GM21447 (cell line): Measurements from ENCODE around the gene MYEOV.
A peak's percentile ranks its signal among the peaks of the same experiment; 100 is the strongest.

Experiments
- ATAC-seq: cut with Tn5 transposase; IDR thresholded peaks from one replicate; pipeline ENCODE4 v1.9.1; 2021; ENCODE audit not compliant: unreplicated experiment

Gene MYEOV

DNA sequence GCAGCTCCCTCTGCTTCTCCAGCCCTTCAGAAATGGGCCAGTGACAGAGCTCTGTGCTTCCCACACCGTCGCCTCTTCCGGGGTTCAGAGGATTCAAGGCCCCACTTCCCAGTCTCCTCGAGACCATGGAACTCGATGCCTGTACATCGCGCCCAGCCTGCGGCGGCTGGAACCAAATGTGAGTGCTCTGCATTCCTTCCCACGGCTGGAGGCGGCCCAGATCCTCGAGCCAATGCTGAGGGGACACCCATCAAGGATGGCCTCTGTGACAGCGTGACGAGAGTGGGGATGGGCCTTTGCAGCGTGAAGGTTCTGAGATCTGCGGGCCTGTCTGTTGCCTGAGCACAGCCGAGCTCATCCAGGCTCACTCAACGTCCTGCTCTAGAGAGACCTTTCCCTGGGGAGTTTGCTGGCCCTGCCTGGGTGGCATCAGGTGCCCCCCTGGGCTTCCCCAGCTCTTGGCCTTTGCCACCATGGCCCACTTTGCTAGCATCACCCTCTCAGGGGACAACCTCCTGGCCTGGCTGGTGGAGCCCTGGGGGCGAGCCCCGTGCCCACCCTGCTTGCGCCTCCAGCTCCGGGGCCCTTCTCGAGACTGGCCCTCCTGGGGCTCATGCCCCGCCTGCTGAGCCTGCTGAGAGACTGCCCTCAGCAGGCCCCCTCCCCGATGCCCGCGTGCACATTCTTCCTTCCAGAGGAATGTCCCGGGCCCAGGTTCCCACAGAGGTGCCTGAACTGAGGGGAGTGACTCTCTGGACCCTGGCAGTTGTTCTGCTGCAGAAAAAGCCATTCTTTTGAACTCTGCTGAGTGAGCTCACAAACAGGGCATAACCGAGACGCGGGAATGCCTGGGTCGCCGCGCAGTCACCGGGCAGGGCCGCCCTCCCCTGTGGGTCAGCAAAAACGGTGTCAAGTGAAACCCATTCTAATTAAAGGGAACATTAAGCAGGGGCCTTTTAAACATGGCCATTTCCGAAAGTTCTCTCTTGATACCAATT, 7.3 kb upstream of the MYEOV start:
- ATAC-seq: no peak

- ATAC-seq: no peak
Measured at GRCh38 chr11:69287968-69288882, 5.7 kb upstream of the MYEOV start.

- no peak for ATAC-seq
Measured at GRCh38 chr11:69288883-69289242, 5.1 kb upstream of the MYEOV start.

- no peak for ATAC-seq
Measured at GRCh38 chr11:69290806-69291205, 3.1 kb upstream of the MYEOV start.

DNA sequence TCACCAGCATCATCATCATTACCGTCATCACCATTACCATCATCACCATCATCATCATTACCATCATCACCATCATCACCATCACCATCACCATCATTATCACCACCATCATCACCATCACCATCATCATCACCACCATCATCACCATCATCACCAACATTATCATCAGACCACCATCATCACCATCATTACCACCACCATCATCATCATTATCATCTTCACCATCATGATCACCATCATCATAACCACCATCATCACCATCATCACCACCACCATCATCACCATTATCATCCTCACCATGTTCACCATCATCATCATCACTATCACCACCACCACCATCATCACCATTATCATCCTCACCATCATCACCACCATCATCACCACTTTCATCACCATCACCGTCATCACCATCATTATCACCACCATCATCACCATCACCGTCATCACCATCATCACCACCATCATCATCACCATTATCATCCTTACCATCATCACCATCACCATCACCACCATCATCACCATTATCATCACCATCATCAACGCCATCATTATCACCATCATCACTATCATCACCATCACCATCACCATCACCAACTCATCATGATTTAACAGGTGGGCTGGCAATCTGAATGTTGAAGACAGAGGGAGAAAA, 2.4 kb upstream of the MYEOV start:
- no peak for ATAC-seq

- ATAC-seq: no peak
Measured at GRCh38 chr11:69292221-69292648, 1.7 kb upstream of the MYEOV start.

GRCh38 chr11:69293087-69293486, 868 bp upstream of the MYEOV start:
- ATAC-seq: no peak

- no peak for ATAC-seq
Measured at GRCh38 chr11:69294571-69295078, 670 bp downstream of the MYEOV start.

DNA sequence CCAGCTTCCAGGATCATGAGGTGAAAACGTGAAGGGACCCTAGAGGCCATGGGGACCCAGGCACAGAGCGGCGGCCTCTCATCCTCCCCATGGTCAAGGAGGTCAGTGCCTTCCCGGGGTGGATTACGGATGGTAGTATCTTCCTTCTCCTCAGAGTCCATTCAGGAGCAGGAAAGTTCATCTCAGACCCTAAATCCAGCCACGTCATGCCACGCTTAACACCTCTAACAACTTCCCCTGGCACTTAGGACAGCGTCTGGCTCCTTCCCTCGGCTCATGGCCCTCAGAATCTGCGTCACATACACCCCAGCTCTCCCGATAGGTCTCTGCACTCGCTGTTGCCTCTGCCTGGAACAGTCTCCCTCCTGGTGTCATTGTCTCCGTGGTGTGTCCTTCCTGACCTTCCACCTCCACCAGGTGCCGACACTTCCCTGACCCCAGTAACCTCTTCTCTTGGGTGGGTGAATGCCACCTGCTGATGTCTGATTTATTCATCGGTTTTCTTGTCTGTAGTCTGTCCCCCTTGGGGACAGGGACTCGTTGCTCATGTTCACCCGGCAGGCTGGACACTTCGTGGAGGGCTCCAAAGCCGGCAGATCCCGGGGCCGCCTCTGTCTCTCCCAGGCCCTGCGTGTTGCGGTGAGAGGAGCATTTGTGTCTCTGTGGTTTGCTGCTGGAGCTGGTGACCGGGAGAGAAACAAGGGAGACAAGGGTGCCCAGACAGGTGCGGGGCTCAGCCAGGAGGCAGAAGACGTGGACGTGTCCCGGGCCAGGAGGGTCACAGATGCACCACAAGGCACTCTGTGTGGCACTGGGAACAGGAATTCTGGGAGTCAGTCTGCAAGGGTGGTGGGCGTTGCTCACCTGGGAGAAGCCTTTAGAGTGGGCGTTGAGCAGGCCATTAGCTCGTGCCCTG, 1.4 kb downstream of the MYEOV start:
- no peak for ATAC-seq

DNA sequence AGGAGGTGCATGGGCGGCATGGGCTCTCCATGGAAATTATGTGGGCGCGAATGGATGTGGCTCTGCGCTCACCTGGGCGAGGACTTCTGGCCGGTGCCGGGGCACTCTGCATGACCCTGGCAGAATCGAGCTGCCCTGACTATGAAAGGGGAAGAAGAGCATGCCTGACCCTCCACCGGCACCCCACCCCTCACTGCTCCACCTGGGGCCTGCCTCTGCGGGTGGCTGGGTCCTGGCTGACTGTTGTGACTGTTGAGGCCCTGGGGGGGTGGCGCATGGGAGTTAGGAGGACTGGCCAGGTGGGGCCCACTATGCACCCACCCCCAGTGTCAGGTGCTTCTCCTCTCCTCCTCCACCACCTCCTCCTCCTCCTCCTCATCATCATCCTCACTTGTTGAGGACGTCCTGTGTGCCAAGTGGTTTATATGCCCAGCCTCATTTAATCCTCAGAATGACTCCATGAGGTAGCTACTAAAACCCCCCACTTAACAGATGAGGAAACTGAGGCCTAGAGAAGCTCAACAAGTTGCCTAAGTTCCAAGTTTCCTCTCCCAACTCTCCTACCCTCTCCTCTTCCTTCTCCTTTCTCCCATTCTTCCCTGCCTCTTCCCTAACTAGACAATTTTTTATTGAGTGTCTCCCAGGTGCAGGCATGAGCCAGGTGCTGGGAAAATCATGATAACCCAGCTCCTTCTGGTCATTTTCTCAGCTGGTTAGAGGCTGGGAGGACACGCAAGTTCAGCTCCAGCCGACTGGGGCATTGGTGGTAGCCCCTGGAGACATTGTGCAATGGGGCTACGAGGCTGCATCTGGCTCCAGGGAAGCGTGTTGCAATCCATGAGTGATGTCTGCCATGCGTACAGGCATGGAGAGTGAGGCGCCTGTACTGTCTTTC, 2.3 kb downstream of the MYEOV start:
- ATAC-seq: no peak

- peak; percentile 50 for ATAC-seq
Measured at GRCh38 chr11:69296890-69297786, 3.2 kb downstream of the MYEOV start.

GRCh38 chr11:69297787-69298266, 3.9 kb downstream of the MYEOV start:
- peak; percentile 33 for ATAC-seq

GRCh38 chr11:69298267-69299022, 4.5 kb downstream of the MYEOV start:
- peak; percentile 51 for ATAC-seq

GRCh38 chr11:69299023-69299461, 5.1 kb downstream of the MYEOV start:
- ATAC-seq: no peak

GRCh38 chr11:69299572-69299971, 5.6 kb downstream of the MYEOV start:
- ATAC-seq: no peak

GRCh38 chr11:69300120-69301060, 6.4 kb downstream of the MYEOV start:
- no peak for ATAC-seq
